Measurements from ENCODE around the gene EFNA5. TPM values are rescaled to one million over a fixed set of nuclear protein-coding genes. Genes with fewer than 3 reads are reported as not detected.

The EFNA5 gene
- total RNA-seq, 1 donor from 2014 or later = 2.2 TPM

DNA sequence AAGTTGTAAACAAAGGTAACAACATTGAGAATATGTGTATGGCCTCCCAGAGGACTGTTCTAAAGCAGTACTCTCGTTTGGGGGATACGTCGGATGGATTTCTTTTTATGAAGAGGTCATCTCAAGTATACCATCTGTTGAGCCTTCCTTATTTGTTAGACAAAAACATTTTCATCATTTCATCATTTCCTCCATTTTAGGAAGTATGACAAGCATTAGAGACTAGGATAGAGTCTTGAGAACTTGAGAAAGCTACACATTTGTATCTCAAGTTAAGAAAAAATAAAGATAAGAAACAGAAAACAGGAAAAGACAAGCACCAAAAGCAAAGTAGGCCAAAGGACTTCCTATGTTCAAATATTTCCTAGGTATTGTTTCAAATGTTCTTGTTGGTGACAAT lies 307.0 kb downstream of the EFNA5 start:
- H3K36me3 ChIP-seq = no peaks in the 10 kb centered on the region
- H3K9me3 ChIP-seq = no peaks in the 10 kb centered on the region
- TF ChIP-seq, protein P1, sequence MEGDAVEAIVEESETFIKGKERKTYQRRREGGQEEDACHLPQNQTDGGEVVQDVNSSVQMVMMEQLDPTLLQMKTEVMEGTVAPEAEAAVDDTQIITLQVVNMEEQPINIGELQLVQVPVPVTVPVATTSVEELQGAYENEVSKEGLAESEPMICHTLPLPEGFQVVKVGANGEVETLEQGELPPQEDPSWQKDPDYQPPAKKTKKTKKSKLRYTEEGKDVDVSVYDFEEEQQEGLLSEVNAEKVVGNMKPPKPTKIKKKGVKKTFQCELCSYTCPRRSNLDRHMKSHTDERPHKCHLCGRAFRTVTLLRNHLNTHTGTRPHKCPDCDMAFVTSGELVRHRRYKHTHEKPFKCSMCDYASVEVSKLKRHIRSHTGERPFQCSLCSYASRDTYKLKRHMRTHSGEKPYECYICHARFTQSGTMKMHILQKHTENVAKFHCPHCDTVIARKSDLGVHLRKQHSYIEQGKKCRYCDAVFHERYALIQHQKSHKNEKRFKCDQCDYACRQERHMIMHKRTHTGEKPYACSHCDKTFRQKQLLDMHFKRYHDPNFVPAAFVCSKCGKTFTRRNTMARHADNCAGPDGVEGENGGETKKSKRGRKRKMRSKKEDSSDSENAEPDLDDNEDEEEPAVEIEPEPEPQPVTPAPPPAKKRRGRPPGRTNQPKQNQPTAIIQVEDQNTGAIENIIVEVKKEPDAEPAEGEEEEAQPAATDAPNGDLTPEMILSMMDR (IDR thresholded peaks at IDR 0.05) = no peak
- no peak for DNase-seq (ENCODE audit: low spot score in 2 of 2)
- no peak overlapping the region for H3K4me3 ChIP-seq
- H3K27me3 ChIP-seq = no peaks in the 10 kb centered on the region
- H3K4me1 ChIP-seq = peaks cover 0 to 3% of the 10 kb centered on the region in 2 donors
- intact Hi-C loops (cut with DNase I) = no loop called here
- H3K27ac ChIP-seq = no peak overlapping the region

DNA sequence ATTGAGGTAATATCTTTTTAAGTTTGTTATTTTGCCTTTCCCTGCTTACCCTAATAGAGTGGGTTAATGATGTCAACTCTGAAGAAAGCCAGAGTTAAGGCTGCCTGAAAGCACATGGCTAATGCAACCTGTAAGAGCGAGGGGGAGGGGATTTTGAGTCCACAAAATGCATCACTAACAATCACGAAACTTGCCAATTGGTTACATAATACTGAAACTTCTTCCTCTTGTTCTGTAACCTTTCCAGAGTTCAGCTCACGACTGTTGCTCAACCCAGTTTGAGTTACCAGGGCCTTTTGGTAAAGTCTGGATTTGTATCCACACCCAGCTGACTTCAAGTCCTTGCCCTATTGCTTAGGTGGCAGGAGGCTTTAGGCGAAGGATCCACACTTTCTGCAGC lies 308.8 kb downstream of the EFNA5 start:
- H3K27me3 ChIP-seq = no peaks in the 10 kb centered on the region
- TF ChIP-seq, protein P1 (IDR thresholded peaks at IDR 0.05) = no peak
- no peaks in the 10 kb centered on the region for H3K36me3 ChIP-seq
- DNase-seq (ENCODE audit: low spot score in 2 of 2) = peak in 1 of 2 donors; percentile 69
- H3K4me3 ChIP-seq = no peak overlapping the region
- intact Hi-C loops (cut with DNase I) = no loop called here
- no peak overlapping the region for H3K27ac ChIP-seq
- H3K9me3 ChIP-seq = no peaks in the 10 kb centered on the region
- peaks cover 0 to 3% of the 10 kb centered on the region in 2 donors for H3K4me1 ChIP-seq

DNA sequence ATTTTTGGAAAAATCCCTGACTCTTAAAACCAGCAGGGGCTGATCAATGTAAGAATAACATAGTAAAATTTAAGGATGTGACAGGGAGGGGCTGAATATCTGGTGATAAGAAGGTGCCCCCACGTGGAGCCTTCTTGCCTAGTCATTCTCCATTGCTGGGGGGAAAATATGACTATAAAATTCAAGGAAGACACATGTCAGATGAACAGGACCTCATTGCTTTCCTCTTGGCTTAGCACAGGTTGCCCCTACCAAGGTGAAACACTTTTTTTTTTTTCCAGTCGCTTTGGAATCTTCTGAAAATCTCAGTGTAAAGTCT lies 310.9 kb downstream of the EFNA5 start:
- TF ChIP-seq, protein P1 (IDR thresholded peaks at IDR 0.05) = no peak
- Histone ChIP-seq H3K36me3 (no peaks in the 10 kb centered on the region), H3K27ac (no peak overlapping the region), H3K27me3 (no peaks in the 10 kb centered on the region), H3K4me1 (peaks cover 0 to 3% of the 10 kb centered on the region in 2 donors), H3K9me3 (no peaks in the 10 kb centered on the region), H3K4me3 (no peak overlapping the region)
- no peak for DNase-seq (ENCODE audit: low spot score in 2 of 2)
- intact Hi-C loops (cut with DNase I) = no loop called here

DNA sequence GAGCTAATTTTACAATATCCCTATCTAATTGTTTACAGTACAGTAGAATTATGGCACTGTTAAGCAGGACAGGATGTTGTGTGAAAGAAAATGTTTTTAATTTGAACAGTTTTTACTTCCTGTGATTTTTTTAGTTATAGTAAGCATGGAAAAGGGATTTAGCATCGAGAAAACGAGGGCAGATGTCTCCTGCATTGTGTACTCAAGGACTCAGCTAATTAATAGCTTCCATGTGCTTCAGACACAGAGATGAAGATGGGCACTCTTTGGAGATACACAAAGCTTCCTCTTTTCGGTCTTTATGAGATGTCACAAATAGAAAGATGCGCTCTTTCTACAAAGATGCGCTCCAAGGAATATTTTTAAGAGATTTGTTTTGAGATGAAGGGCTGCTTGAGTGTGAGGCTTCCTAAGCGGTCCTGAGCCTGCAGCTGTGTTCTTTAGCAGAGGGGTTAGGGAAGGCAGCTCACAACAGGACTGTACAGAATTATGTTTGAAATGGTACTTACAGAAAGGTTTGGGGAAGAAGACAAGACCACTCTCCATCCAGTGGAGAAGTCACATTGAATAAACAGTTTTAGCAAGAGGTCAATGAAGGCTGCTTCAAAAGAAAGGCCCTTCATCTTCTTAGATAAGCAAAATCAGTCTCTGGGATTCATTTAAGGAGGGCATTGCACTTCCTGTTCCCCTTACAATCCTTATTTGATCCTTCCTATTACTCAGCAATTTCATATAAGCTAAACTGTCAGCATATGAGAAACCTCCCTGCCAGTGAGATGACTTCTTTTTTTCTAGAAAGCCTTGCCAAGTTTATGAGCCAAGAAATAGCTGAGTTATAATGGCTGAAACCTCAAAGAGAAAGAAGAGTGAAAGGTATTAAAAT lies 311.5 kb downstream of the EFNA5 start:
- H3K27me3 ChIP-seq = no peaks in the 10 kb centered on the region
- DNase-seq (ENCODE audit: low spot score in 2 of 2) = no peak
- intact Hi-C loops (cut with DNase I) = no loop called here
- H3K36me3 ChIP-seq = no peaks in the 10 kb centered on the region
- TF ChIP-seq, protein P1 (IDR thresholded peaks at IDR 0.05) = no peak
- H3K4me3 ChIP-seq = no peak overlapping the region
- H3K4me1 ChIP-seq = peaks cover 0 to 3% of the 10 kb centered on the region in 2 donors
- no peaks in the 10 kb centered on the region for H3K9me3 ChIP-seq
- no peak overlapping the region for H3K27ac ChIP-seq

DNA sequence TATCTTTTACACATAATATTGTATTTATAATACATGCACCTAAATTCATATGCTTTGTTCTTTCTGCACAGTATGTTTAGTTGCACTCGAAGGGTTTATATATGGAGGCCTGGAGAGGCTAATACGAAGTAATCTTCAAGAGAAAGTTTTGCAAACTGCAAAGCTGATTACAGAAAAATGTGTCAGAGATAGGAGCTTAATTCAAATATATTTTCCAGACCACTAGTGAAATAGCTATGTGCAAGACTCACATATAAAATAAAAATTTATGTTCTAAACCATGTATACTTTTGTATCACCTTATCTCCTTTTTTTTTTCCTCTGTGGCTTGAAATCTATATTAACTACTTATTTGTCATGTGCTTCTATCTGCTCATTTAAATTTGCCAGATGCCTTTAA lies 313.8 kb downstream of the EFNA5 start:
- no peak overlapping the region for H3K27ac ChIP-seq
- TF ChIP-seq, protein P1 (IDR thresholded peaks at IDR 0.05) = no peak
- H3K4me3 ChIP-seq = no peak overlapping the region
- no peaks in the 10 kb centered on the region for H3K9me3 ChIP-seq
- no peak for DNase-seq (ENCODE audit: low spot score in 2 of 2)
- intact Hi-C loops (cut with DNase I) = no loop called here
- no peaks in the 10 kb centered on the region for H3K27me3 ChIP-seq
- no peaks in the 10 kb centered on the region for H3K36me3 ChIP-seq
- H3K4me1 ChIP-seq = peaks cover 0 to 3% of the 10 kb centered on the region in 2 donors
